Measurements from ENCODE around the gene ARFRP1.

ARFRP1 gene

DNA sequence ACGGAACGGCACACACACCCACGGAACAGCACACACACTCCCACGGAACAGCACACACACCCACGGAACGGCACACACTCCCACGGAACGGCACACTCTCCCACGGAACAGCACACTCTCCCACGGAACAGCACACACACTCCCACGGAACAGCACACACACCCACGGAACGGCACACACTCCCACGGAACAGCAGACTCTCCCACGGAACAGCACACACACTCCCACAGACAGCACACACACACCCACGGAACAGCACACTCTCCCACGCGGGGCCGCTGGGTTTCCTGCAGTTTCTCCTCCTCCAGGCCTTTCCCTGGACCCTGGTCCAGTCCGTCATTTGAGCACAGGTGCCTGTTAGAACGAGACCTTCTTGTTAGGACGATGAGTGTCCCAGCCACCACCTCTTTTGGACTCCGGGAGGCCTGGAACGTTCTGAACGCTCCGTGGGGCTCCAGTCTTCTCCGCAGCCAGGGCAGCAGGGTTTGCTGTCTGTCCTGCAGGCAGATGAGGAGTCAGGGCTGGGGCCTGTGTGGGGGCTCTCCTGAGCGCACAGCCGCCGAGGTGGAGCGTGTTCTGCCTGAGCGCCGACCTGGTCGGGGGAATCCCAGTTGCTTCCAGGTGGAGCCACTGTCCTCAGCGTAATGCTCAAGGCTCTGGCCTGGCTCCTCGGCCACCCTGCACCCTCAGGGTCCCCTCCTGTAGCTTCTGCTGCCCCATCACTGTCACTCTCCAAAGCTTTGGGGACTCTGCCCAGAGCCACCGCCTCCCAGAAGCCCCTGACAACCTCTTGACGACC is 28.9 kb downstream of the ARFRP1 start:
- no peak for DNase-seq
- Histone ChIP-seq H3K4me2 (ENCODE audit: low read length) (no peak overlapping the region), H2AK5ac (ENCODE audit: low read length) (no peak overlapping the region), H3K9ac (ENCODE audit: low read length) (no peak overlapping the region), H2BK5ac (ENCODE audit: low read length) (no peak overlapping the region), H2BK15ac (replicated peaks; ENCODE audit: low read depth) (no peak overlapping the region), H3K23ac (ENCODE audit: low read length) (no peak overlapping the region), H3K18ac (ENCODE audit: low read length) (no peak overlapping the region), H4K5ac (ENCODE audit: low read length) (no peak overlapping the region), H3K79me2 (ENCODE audit: control insufficient read depth, insufficient read depth, low read length) (no peaks in the 10 kb centered on the region), H3K36me3 (ENCODE audit: control insufficient read depth, insufficient read depth, low read length) (peaks cover 1% of the 10 kb centered on the region), H3K27ac (ENCODE audit: low read depth, low read length) (no peak overlapping the region), H3K4ac (ENCODE audit: low read depth, low read length) (no peak overlapping the region), H3K56ac (ENCODE audit: low read length) (no peak overlapping the region), H2BK120ac (ENCODE audit: low read depth, low read length) (no peak overlapping the region), H3K4me3 (ENCODE audit: low read length) (no peak overlapping the region), H3K79me1 (ENCODE audit: low read length) (no peaks in the 10 kb centered on the region), H4K8ac (ENCODE audit: low read depth, low read length) (no peak overlapping the region), H3K27me3 (ENCODE audit: insufficient read depth, low read length, poor library complexity) (no peaks in the 10 kb centered on the region), H3K4me1 (ENCODE audit: control insufficient read depth, low read depth, low read length) (no peaks in the 10 kb centered on the region)
- WGBS (ENCODE audit: extremely low coverage, insufficient coverage, low lambda C conversion rate): no CpG with 5 or more reads among the region's 38 CpGs

DNA sequence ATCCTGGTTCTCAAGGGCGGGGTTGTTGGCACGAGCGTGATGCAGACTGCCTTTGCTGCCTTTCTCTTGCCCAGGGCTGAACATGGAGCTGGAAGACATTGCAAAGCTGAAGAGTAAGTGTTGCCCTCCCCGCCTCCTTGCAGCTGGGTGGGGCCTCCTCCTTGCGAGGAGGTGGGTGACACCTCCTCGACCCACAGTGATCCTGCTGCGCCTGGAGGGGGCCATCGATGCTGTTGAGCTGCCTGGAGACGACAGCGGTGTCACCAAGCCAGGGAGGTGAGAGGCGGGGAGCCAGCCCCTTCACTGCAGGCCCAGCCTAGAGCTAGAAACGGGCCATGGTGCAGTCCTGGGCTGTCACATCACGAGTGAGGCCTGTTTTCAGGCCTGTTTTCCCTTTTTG is 29.7 kb downstream of the ARFRP1 start:
- no peak for DNase-seq
- WGBS (ENCODE audit: extremely low coverage, insufficient coverage, low lambda C conversion rate): no CpG with 5 or more reads among the region's 13 CpGs
- H3K27ac ChIP-seq (ENCODE audit: low read depth, low read length): no peak overlapping the region
- no peak overlapping the region for H3K23ac ChIP-seq (ENCODE audit: low read length)
- no peak overlapping the region for H3K18ac ChIP-seq (ENCODE audit: low read length)
- no peak overlapping the region for H4K8ac ChIP-seq (ENCODE audit: low read depth, low read length)
- no peak overlapping the region for H2AK5ac ChIP-seq (ENCODE audit: low read length)
- no peak overlapping the region for H4K5ac ChIP-seq (ENCODE audit: low read length)
- H3K4me1 ChIP-seq (ENCODE audit: control insufficient read depth, low read depth, low read length): no peaks in the 10 kb centered on the region
- H3K36me3 ChIP-seq (ENCODE audit: control insufficient read depth, insufficient read depth, low read length): peaks cover 1% of the 10 kb centered on the region
- H2BK15ac ChIP-seq (replicated peaks; ENCODE audit: low read depth): no peak overlapping the region
- H2BK120ac ChIP-seq (ENCODE audit: low read depth, low read length): no peak overlapping the region
- no peak overlapping the region for H3K4me3 ChIP-seq (ENCODE audit: low read length)
- H2BK5ac ChIP-seq (ENCODE audit: low read length): no peak overlapping the region
- H3K27me3 ChIP-seq (ENCODE audit: insufficient read depth, low read length, poor library complexity): no peaks in the 10 kb centered on the region
- H3K79me1 ChIP-seq (ENCODE audit: low read length): no peaks in the 10 kb centered on the region
- H3K4ac ChIP-seq (ENCODE audit: low read depth, low read length): no peak overlapping the region
- no peaks in the 10 kb centered on the region for H3K79me2 ChIP-seq (ENCODE audit: control insufficient read depth, insufficient read depth, low read length)
- no peak overlapping the region for H3K4me2 ChIP-seq (ENCODE audit: low read length)
- H3K56ac ChIP-seq (ENCODE audit: low read length): no peak overlapping the region
- no peak overlapping the region for H3K9ac ChIP-seq (ENCODE audit: low read length)

DNA sequence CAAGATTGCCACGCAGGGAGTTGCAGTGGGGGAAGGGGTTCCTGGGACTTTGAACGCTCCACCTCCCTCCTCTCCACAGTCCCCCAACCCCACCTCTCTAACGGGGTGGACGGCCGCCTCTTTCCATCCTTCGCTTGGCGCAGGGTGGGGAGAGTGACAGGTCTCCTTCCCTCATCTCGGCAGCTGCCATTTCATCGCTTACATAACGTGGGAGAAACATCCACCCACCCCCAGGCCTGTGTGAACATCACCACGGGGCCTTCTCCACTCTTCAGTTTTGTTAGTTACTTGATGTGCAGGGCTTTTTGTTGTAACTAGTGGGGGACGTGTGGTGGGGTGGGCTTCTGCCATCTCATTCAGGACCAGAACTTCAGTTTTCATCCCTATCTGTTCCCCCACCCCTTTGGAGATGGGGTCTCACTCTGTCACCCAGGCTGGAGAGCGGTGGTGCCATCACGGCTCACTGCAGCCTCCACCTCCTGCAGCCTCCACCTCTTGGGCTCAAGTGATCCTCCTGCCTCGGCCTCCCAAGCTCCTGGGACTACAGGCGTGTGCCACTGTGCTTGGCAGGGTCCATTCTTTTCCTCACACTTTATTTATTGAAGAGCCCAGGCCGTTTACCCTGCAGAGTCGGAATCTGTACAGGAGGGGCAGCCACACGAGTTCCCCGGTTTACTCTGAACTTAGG is 32.0 kb downstream of the ARFRP1 start:
- Histone ChIP-seq H2BK15ac (replicated peaks; ENCODE audit: low read depth) (no peak overlapping the region), H3K27me3 (ENCODE audit: insufficient read depth, low read length, poor library complexity) (no peaks in the 10 kb centered on the region), H3K23ac (ENCODE audit: low read length) (no peak overlapping the region), H3K79me1 (ENCODE audit: low read length) (no peaks in the 10 kb centered on the region), H3K36me3 (ENCODE audit: control insufficient read depth, insufficient read depth, low read length) (peaks cover 3% of the 10 kb centered on the region), H3K4me2 (ENCODE audit: low read length) (no peak overlapping the region), H3K79me2 (ENCODE audit: control insufficient read depth, insufficient read depth, low read length) (no peaks in the 10 kb centered on the region), H3K27ac (ENCODE audit: low read depth, low read length) (no peak overlapping the region), H4K8ac (ENCODE audit: low read depth, low read length) (no peak overlapping the region), H3K9ac (ENCODE audit: low read length) (no peak overlapping the region), H4K5ac (ENCODE audit: low read length) (no peak overlapping the region), H3K4me3 (ENCODE audit: low read length) (no peak overlapping the region), H3K56ac (ENCODE audit: low read length) (no peak overlapping the region), H2BK120ac (ENCODE audit: low read depth, low read length) (no peak overlapping the region), H2AK5ac (ENCODE audit: low read length) (no peak overlapping the region), H3K4me1 (ENCODE audit: control insufficient read depth, low read depth, low read length) (no peaks in the 10 kb centered on the region), H3K4ac (ENCODE audit: low read depth, low read length) (no peak overlapping the region), H2BK5ac (ENCODE audit: low read length) (no peak overlapping the region), H3K18ac (ENCODE audit: low read length) (no peak overlapping the region)
- WGBS (ENCODE audit: extremely low coverage, insufficient coverage, low lambda C conversion rate): no CpG with 5 or more reads among the region's 20 CpGs
- no peak for DNase-seq

DNA sequence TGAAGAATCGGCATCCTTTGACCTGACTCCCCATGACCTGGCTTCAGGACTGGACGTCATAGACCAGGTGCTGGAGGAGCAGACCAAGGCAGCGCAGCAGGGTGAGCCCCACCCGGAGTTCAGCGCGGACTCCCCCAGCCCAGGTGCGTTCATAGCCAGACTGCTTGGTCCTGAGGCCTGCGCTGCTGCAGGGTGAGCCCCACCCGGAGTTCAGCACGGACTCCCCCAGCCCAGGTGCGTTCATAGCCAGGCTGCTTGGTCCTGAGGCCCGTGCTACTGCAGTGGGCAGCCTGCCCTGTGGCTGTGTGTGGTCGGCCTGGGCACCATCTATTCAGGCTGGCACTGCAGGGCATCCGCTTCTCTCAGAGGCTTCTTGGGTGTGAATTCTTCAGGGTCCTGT is 33.8 kb downstream of the ARFRP1 start:
- no peak overlapping the region for H3K9ac ChIP-seq (ENCODE audit: low read length)
- H3K79me1 ChIP-seq (ENCODE audit: low read length): no peaks in the 10 kb centered on the region
- no peak overlapping the region for H3K4me3 ChIP-seq (ENCODE audit: low read length)
- H2BK5ac ChIP-seq (ENCODE audit: low read length): no peak overlapping the region
- no CpG with 5 or more reads among the region's 14 CpGs for WGBS (ENCODE audit: extremely low coverage, insufficient coverage, low lambda C conversion rate)
- peaks cover 3% of the 10 kb centered on the region for H3K36me3 ChIP-seq (ENCODE audit: control insufficient read depth, insufficient read depth, low read length)
- no peaks in the 10 kb centered on the region for H3K27me3 ChIP-seq (ENCODE audit: insufficient read depth, low read length, poor library complexity)
- H2BK120ac ChIP-seq (ENCODE audit: low read depth, low read length): no peak overlapping the region
- H3K4me2 ChIP-seq (ENCODE audit: low read length): no peak overlapping the region
- H4K5ac ChIP-seq (ENCODE audit: low read length): no peak overlapping the region
- H3K27ac ChIP-seq (ENCODE audit: low read depth, low read length): no peak overlapping the region
- H3K4me1 ChIP-seq (ENCODE audit: control insufficient read depth, low read depth, low read length): no peaks in the 10 kb centered on the region
- no peak overlapping the region for H3K4ac ChIP-seq (ENCODE audit: low read depth, low read length)
- no peak overlapping the region for H2BK15ac ChIP-seq (replicated peaks; ENCODE audit: low read depth)
- no peak overlapping the region for H2AK5ac ChIP-seq (ENCODE audit: low read length)
- DNase-seq: no peak
- H3K79me2 ChIP-seq (ENCODE audit: control insufficient read depth, insufficient read depth, low read length): no peaks in the 10 kb centered on the region
- no peak overlapping the region for H3K18ac ChIP-seq (ENCODE audit: low read length)
- H3K23ac ChIP-seq (ENCODE audit: low read length): no peak overlapping the region
- no peak overlapping the region for H3K56ac ChIP-seq (ENCODE audit: low read length)
- H4K8ac ChIP-seq (ENCODE audit: low read depth, low read length): no peak overlapping the region

DNA sequence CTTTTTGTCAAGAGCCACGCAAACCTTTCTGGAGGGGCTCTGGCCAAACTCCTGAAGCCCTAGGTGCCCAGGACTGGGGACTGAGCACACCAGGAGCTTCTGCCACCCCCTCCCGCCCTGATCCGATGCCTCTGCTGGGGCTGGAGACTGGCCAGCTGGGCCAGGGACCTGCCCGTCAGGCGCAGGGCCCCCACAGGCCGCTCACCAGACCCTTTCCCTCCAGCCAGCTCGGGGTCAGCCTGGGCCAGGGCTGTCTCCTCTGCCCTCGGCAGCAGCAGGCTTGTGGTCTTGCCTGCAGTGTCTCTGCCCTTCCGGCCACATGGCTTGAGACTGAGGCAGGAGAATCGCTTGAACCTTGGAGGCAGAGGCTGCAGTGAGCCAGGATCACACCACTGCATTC is 35.1 kb downstream of the ARFRP1 start:
- no CpG with 5 or more reads among the region's 10 CpGs for WGBS (ENCODE audit: extremely low coverage, insufficient coverage, low lambda C conversion rate)
- H3K56ac ChIP-seq (ENCODE audit: low read length): no peak overlapping the region

More for the DNA sequence above, 35.1 kb downstream of the ARFRP1 start:
- Histone ChIP-seq H3K36me3 (ENCODE audit: control insufficient read depth, insufficient read depth, low read length) (peaks cover 2% of the 10 kb centered on the region), H2AK5ac (ENCODE audit: low read length) (no peak overlapping the region), H3K4me2 (ENCODE audit: low read length) (no peak overlapping the region), H2BK5ac (ENCODE audit: low read length) (no peak overlapping the region), H3K27ac (ENCODE audit: low read depth, low read length) (no peak overlapping the region), H4K8ac (ENCODE audit: low read depth, low read length) (no peak overlapping the region), H3K79me2 (ENCODE audit: control insufficient read depth, insufficient read depth, low read length) (no peaks in the 10 kb centered on the region), H3K79me1 (ENCODE audit: low read length) (no peaks in the 10 kb centered on the region), H3K23ac (ENCODE audit: low read length) (no peak overlapping the region), H3K4me3 (ENCODE audit: low read length) (no peak overlapping the region), H3K4me1 (ENCODE audit: control insufficient read depth, low read depth, low read length) (no peaks in the 10 kb centered on the region), H3K18ac (ENCODE audit: low read length) (no peak overlapping the region), H2BK15ac (replicated peaks; ENCODE audit: low read depth) (no peak overlapping the region), H3K9ac (ENCODE audit: low read length) (no peak overlapping the region), H3K27me3 (ENCODE audit: insufficient read depth, low read length, poor library complexity) (no peaks in the 10 kb centered on the region), H2BK120ac (ENCODE audit: low read depth, low read length) (no peak overlapping the region), H3K4ac (ENCODE audit: low read depth, low read length) (no peak overlapping the region), H4K5ac (ENCODE audit: low read length) (no peak overlapping the region)
- DNase-seq: no peak
